ENCODE results near the gene GBX2.

The GBX2 gene

DNA sequence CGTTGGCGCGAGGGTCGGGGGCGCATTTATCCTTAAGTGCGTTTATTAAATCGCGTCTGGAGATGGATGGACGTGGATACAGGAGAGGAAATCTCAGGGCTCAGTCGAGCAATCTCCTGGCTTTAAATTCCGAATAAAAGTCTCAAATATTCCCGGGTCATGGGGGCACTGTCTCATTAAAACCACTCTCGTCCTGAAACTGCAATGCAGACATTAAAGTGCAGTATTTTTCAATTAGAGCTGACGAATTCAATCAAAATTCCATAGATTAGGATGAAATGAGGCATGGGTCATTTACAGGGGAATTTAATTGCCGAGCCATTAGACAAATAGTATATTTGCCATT is 10.7 kb upstream of the GBX2 start:
- peak overlapping the region; percentile 42 for H3K4me3 Mint-ChIP-seq

DNA sequence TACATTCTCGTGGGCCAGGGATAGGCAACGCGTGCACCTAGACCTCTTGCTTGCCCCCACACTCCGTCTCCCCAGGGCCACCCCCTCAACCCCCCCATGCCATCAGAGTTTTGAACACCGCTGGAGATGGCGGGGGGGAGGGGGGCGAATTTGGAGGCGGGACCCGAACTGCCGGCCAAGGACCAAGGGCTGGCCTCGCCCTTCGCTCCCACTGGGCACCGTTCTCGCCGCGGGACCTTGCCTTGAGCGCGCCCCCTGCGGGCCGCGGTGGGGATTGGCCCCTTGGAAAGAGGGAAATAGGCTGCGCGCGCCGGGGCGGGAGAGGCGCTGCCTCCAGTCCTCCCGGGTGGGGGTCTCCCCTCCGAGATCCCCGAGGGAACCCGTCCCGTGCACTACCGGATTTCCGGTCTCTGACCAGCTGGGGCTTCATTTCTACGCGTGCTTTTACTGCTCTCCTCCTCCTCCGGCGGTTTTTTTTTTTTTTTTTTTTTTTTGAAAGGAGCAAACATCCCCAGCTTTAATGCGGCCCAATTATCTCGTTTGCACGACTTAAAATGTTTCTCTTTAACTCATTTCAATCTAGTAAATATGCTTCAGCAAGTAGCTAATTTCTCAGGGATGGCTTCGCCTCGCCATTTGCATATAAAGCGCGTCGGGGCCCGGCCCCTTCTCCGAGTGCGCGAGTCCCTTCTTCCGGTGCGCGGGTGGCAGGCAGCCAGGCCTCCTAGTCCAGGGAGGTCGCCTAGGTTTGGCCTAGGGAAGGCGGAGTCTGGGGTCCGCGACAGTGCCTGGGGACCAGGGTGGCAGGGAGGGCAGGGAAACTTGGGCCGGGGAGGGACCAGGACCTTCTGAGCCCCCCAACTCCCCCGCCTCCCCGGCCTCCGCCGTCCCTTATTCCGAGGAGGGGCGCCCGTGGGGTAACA is 10.0 kb upstream of the GBX2 start:
- Mint-ChIP-seq H3K36me3 (ENCODE audit: insufficient read depth) (peaks cover 8% of the 10 kb centered on the region), H3K4me3 (peak overlapping the region; percentile 62), H3K27me3 (peaks cover 94% of the 10 kb centered on the region), H3K27ac (ENCODE audit: low read depth) (no peak overlapping the region), H3K4me1 (peaks cover 5% of the 10 kb centered on the region), H3K9me3 (no peaks in the 10 kb centered on the region)
- no peak for DNase-seq (ENCODE audit: low spot score in 2 of 2)
- no peak for ATAC-seq (replicated peaks; ENCODE audit: extremely low read depth, poor library complexity, severe bottlenecking)

More for the DNA sequence above, 10.7 kb upstream of the GBX2 start:
- H3K4me1 Mint-ChIP-seq: peaks cover 5% of the 10 kb centered on the region
- ATAC-seq (replicated peaks; ENCODE audit: extremely low read depth, poor library complexity, severe bottlenecking) (no peak), DNase-seq (ENCODE audit: low spot score in 2 of 2) (no peak)
- H3K27me3 Mint-ChIP-seq: peaks cover 96% of the 10 kb centered on the region
- no peak overlapping the region for H3K27ac Mint-ChIP-seq (ENCODE audit: low read depth)
- peaks cover 8% of the 10 kb centered on the region for H3K36me3 Mint-ChIP-seq (ENCODE audit: insufficient read depth)
- no peaks in the 10 kb centered on the region for H3K9me3 Mint-ChIP-seq

DNA sequence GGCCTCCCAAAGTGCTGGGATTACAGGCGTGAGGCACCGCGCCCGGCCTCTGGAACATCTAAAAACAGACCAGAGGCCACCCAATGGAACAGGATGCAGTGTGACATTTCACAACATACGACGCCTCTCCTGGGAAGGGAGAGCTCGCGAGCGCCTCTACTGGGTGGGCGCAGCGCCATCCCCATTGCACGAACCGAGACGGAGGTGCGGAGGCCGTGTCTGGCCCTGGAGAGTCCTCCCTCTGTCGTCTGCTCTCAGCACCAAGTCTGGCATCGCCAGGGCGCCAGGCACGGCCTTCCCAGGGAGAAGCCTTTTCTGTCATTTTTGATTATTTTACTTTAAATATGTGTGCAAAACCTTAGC is 9.4 kb upstream of the GBX2 start:
- peaks cover 88% of the 10 kb centered on the region for H3K27me3 Mint-ChIP-seq
- H3K9me3 Mint-ChIP-seq: no peaks in the 10 kb centered on the region
- H3K4me1 Mint-ChIP-seq: peaks cover 5% of the 10 kb centered on the region
- peaks cover 8% of the 10 kb centered on the region for H3K36me3 Mint-ChIP-seq (ENCODE audit: insufficient read depth)
- no peak overlapping the region for H3K4me3 Mint-ChIP-seq
- no peak overlapping the region for H3K27ac Mint-ChIP-seq (ENCODE audit: low read depth)
- DNase-seq (ENCODE audit: low spot score in 2 of 2) (no peak), ATAC-seq (replicated peaks; ENCODE audit: extremely low read depth, poor library complexity, severe bottlenecking) (no peak)

DNA sequence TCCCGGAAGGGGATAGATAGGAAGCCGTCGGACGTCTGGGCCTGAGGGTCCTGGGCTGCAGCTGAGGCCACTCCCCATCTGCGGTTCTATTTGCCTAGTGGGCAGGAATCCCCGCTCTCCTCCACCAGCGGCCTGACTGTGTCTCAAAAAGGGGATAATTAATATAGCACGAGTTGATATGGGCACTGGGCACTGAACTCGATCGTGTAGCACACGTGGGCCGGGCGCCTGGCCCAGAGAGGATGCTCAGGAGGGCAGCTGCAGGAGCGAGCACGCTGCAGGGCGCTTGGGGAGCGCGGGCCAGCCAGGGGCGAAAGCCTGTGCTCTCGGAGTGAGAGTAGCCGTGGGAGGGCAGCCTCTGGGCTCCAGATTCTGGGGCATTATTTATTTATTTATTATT is 8.8 kb upstream of the GBX2 start:
- DNase-seq (ENCODE audit: low spot score in 2 of 2) (no peak), ATAC-seq (replicated peaks; ENCODE audit: extremely low read depth, poor library complexity, severe bottlenecking) (no peak)
- H3K9me3 Mint-ChIP-seq: no peaks in the 10 kb centered on the region
- H3K4me1 Mint-ChIP-seq: peaks cover 5% of the 10 kb centered on the region
- peaks cover 8% of the 10 kb centered on the region for H3K36me3 Mint-ChIP-seq (ENCODE audit: insufficient read depth)
- H3K4me3 Mint-ChIP-seq: no peak overlapping the region
- H3K27ac Mint-ChIP-seq (ENCODE audit: low read depth): no peak overlapping the region
- peaks cover 87% of the 10 kb centered on the region for H3K27me3 Mint-ChIP-seq

DNA sequence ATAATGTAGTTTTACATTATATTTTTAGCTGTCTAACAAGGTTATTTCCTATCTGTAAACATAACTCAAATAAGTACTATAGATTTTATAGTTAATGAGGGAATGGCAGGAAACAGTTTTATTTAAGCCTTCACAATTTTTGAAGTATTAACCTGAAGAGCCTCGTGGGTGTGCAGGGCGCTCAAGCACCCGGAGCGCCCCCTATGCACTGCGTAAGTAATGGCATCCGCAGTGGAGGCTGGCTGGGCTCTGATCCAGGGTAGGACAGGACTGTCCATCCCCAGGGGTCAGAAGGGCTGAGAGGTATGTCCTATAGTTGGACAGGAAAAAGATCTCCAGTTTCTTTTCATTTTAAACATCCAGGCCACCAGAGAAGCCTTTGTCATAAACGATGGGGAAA is 8.2 kb upstream of the GBX2 start:
- no peaks in the 10 kb centered on the region for H3K9me3 Mint-ChIP-seq
- no peak for DNase-seq (ENCODE audit: low spot score in 2 of 2)
- H3K27me3 Mint-ChIP-seq: peaks cover 87% of the 10 kb centered on the region
- H3K4me1 Mint-ChIP-seq: peaks cover 5% of the 10 kb centered on the region
- peaks cover 8% of the 10 kb centered on the region for H3K36me3 Mint-ChIP-seq (ENCODE audit: insufficient read depth)
- no peak overlapping the region for H3K27ac Mint-ChIP-seq (ENCODE audit: low read depth)
- H3K4me3 Mint-ChIP-seq: no peak overlapping the region
- no peak for ATAC-seq (replicated peaks; ENCODE audit: extremely low read depth, poor library complexity, severe bottlenecking)

DNA sequence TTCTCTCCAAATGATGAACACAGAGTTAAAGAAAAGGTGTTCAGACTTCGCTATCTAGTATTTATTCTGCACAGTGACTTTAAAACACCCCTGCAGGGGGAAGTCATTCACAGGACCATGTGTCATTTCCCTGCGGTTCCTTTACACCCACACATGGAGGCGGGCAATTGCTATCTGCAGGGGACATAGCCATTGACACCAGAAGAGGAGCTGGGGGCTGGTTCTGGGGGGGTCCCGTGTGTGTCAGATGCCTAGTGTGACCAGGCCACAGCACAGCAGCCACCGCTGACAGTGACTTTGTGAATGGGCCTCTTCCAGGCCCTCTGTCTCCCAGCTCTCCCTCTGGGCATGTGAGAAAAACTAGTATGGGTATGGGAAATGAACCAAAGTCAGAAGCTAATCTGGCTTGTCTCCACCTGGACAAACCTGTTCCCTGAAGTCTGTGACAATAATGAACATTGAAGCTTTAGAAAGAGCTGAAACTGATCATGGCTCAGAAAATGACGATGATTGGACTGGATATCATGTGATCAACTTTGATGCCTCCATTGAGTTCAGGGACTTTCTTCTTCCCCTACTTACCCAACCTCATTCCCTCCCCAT is 7.5 kb upstream of the GBX2 start:
- Mint-ChIP-seq H3K9me3 (no peaks in the 10 kb centered on the region), H3K27ac (ENCODE audit: low read depth) (no peak overlapping the region), H3K4me3 (no peak overlapping the region), H3K4me1 (peaks cover 5% of the 10 kb centered on the region), H3K27me3 (peaks cover 87% of the 10 kb centered on the region), H3K36me3 (ENCODE audit: insufficient read depth) (peaks cover 8% of the 10 kb centered on the region)
- ATAC-seq (replicated peaks; ENCODE audit: extremely low read depth, poor library complexity, severe bottlenecking) (no peak), DNase-seq (ENCODE audit: low spot score in 2 of 2) (no peak)

DNA sequence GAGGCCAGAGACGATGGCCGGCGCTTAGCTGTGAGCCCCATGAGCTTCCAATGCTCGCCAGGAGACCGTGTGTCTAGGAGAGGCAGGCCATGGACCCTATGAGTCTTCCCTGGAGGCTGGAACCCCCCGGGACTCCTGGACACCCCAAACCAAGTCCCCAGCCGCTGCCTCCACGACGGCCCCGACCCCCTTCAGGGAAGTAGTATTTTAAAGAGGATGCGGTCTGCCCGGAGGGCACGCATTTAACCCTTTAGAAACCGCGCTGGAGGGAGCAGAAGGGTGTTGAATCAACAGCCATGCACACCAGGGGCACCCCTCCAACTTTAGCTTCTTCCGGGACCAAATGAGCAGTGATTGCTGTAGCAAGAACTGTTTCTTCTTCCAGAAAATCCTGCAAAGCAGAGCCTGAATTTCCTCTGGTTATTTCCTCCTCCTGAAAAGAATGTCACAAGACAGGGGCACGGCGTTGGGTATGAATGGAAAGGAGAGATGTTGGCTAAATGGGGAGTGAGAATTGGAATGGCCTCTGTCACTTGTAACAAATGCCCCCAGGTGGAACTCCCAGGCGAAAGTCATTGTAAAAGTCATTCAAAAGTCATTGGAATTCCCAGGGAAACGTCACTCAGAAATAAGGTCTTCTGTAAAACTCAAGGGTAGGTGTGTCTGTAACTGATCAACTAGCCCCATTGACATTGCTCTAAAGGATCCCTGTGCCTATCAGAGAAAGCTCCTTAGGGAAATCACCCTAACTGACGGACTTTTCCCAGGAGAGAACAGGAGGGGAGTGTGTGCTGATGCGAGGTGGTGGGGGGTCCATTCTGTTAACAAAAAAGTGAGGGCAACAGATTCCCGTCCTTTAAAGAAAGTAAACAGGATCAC is 5.8 kb upstream of the GBX2 start:
- peaks cover 7% of the 10 kb centered on the region for H3K36me3 Mint-ChIP-seq (ENCODE audit: insufficient read depth)
- ATAC-seq (replicated peaks; ENCODE audit: extremely low read depth, poor library complexity, severe bottlenecking) (no peak), DNase-seq (ENCODE audit: low spot score in 2 of 2) (no peak)
- no peak overlapping the region for H3K4me3 Mint-ChIP-seq
- H3K4me1 Mint-ChIP-seq: no peaks in the 10 kb centered on the region
- no peaks in the 10 kb centered on the region for H3K9me3 Mint-ChIP-seq
- no peak overlapping the region for H3K27ac Mint-ChIP-seq (ENCODE audit: low read depth)
- peaks cover 87% of the 10 kb centered on the region for H3K27me3 Mint-ChIP-seq

DNA sequence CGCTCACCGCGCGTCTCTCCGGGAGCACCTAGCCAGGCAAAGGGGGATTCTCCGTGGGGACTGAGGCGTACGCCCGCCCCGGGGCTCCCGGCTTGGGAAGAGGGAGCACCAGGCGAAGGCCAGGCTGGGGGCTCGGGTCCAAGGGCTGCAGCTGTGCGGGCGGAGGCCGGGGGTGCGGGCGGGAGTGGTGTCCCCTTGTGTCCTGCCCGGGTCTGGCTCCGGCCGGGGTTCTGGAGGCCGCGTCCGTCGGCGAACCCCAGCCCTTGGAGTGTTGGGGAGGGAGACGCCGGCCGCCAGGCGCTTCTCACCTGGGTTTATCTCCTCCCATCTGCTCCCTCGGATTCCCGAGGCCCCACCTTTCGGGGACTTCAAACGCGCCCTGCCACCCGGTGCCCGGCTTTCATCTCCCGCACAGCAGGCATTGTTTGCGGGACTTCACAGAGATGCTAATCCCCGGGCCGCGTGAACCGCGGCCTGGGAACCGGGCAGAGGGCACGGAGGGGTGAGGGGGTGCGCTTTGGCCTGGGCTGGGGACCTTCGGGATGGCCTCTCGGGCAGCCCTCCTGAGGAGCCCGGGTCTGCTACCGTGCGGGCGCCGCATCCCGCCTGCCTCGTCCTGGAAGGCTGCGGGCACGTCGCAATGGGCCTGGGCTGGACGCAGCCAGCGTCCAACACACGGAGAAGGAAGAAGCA is 5.0 kb upstream of the GBX2 start:
- Mint-ChIP-seq H3K4me3 (no peak overlapping the region), H3K4me1 (no peaks in the 10 kb centered on the region), H3K9me3 (no peaks in the 10 kb centered on the region), H3K27me3 (peaks cover 80% of the 10 kb centered on the region), H3K27ac (ENCODE audit: low read depth) (no peak overlapping the region), H3K36me3 (ENCODE audit: insufficient read depth) (peaks cover 6% of the 10 kb centered on the region)
- DNase-seq (ENCODE audit: low spot score in 2 of 2) (no peak), ATAC-seq (replicated peaks; ENCODE audit: extremely low read depth, poor library complexity, severe bottlenecking) (no peak)

DNA sequence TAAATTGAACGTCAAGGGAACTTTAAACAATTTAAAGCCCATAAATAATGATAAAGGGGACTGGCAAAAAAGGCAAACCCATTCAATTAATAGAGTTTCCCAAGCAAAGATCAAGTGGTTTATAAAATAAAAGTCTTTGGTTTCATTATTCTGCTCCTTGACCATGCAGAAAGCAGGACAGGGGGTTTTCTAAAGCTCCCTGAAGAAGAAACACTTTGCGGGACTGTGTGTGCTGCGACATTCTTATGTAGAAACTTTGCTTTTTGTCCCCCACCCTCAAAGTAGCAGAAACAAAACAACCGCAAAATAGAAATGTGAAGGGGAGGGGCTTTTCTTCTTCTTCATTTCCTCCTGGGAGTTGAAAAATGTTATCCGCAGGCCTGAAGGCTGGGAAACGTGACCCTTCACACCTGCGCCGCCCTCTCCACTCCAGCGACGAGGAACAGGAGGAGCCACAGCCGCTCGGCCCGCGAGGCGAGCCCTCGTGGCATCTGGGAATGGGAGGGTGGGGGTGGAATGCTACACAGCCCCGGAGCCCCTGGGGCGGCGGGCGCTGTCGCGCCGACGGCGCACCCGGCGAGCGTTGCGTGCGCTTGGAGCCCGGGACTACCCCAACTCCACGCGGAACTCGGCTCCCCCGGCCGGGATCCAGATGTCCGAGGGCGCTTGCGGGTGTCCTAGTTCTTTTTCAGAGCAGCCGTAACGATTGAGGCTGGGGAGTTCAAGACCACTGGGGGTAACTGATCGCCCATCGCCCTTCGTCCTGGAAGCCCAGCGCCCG is 4.3 kb upstream of the GBX2 start:
- Mint-ChIP-seq H3K4me3 (no peak overlapping the region), H3K27me3 (peaks cover 73% of the 10 kb centered on the region), H3K27ac (ENCODE audit: low read depth) (no peak overlapping the region), H3K4me1 (no peaks in the 10 kb centered on the region), H3K9me3 (no peaks in the 10 kb centered on the region), H3K36me3 (ENCODE audit: insufficient read depth) (peaks cover 2% of the 10 kb centered on the region)
- DNase-seq (ENCODE audit: low spot score in 2 of 2) (no peak), ATAC-seq (replicated peaks; ENCODE audit: extremely low read depth, poor library complexity, severe bottlenecking) (no peak)

DNA sequence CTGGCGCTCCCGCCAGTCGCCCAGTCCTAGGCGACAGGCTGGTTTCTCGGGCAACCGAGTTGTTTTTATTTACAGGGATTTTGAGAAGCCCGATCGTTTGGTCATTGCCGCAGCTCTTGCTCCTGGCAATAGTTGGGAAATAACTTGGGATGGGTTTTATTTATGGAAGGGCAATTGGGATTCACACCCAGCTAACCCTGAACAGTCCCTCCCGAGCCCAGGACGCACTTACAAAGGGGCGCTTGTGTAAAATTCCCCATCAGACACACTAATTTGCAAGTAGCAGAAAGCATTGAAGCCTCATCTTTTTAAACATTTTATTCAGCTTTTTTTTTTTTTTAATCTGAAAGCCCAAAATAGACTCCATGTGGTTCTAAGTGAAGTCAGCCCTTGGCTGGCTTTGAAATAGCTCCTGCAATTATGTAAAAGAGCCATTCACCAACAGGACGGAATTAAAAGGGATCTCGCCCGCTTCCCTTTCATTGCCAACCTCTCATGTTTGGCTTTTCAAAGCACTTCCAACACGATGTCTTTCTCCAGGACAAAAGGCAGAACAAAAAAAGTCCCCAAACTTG is 3.6 kb upstream of the GBX2 start:
- Mint-ChIP-seq H3K36me3 (ENCODE audit: insufficient read depth) (peaks cover 2% of the 10 kb centered on the region), H3K9me3 (no peaks in the 10 kb centered on the region), H3K27ac (ENCODE audit: low read depth) (no peak overlapping the region), H3K27me3 (peaks cover 72% of the 10 kb centered on the region), H3K4me1 (peaks cover under 1% of the 10 kb centered on the region), H3K4me3 (no peak overlapping the region)
- ATAC-seq (replicated peaks; ENCODE audit: extremely low read depth, poor library complexity, severe bottlenecking) (no peak), DNase-seq (ENCODE audit: low spot score in 2 of 2) (no peak)

DNA sequence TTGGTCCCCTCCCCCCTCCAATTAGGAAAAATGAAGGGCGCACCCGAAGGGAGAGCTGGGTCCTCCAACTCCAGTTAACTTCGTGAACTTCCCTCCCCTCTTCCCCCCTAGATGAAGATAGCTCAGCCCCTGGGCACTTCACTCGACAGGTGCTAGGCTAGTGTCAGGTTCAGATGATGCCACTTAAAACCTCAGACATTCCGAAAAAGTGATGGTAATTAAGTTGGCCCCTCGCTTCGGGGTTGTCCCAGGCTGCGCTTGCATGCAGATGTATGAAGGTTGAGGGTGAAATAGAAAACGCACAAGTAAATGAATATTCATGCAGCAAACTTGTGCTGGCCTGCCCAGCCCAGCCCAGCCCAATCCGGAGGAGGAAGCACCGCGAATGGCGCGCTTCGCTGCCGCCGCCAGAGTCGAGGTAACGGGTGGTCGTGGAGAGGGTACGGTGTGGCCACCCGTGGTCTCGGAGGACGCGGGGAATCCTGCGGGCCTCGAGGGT is 3.0 kb upstream of the GBX2 start:
- Mint-ChIP-seq H3K9me3 (no peaks in the 10 kb centered on the region), H3K36me3 (ENCODE audit: insufficient read depth) (peaks cover 2% of the 10 kb centered on the region), H3K4me3 (no peak overlapping the region), H3K27ac (ENCODE audit: low read depth) (no peak overlapping the region), H3K4me1 (peaks cover 6% of the 10 kb centered on the region), H3K27me3 (peaks cover 72% of the 10 kb centered on the region)
- ATAC-seq (replicated peaks; ENCODE audit: extremely low read depth, poor library complexity, severe bottlenecking) (no peak), DNase-seq (ENCODE audit: low spot score in 2 of 2) (no peak)
